HG02678 (cell line): ENCODE data around the gene NUP210.

ENCODE experiments used
- ATAC-seq: cut with Tn5 transposase; IDR thresholded peaks from one replicate; pipeline ENCODE4 v1.9.1; 2021; ENCODE audit warnings: mild to moderate bottlenecking, moderate library complexity; ENCODE audit not compliant: unreplicated experiment

NUP210 gene

GRCh38 chr3:13353506-13353905, 66.6 kb downstream of the NUP210 start:
- no peak for ATAC-seq

GRCh38 chr3:13352621-13353131, 67.4 kb downstream of the NUP210 start:
- no peak for ATAC-seq

GRCh38 chr3:13349823-13350222, 70.3 kb downstream of the NUP210 start:
- ATAC-seq = no peak

GRCh38 chr3:13348661-13349396, 71.3 kb downstream of the NUP210 start:
- no peak for ATAC-seq

GRCh38 chr3:13348100-13348499, 72.0 kb downstream of the NUP210 start:
- ATAC-seq = no peak

GRCh38 chr3:13347390-13347950, 72.7 kb downstream of the NUP210 start:
- ATAC-seq = no peak

GRCh38 chr3:13346481-13347389, 73.4 kb downstream of the NUP210 start:
- ATAC-seq = no peak

GRCh38 chr3:13345772-13346171, 74.3 kb downstream of the NUP210 start:
- no peak for ATAC-seq

- no peak for ATAC-seq
Measured at GRCh38 chr3:13345284-13345683, 74.8 kb downstream of the NUP210 start.

- ATAC-seq = no peak
Measured at GRCh38 chr3:13344663-13345062, 75.5 kb downstream of the NUP210 start.

- ATAC-seq = no peak
Measured at GRCh38 chr3:13343601-13344000, 76.5 kb downstream of the NUP210 start.

- ATAC-seq = no peak
Measured at GRCh38 chr3:13341229-13341905, 78.8 kb downstream of the NUP210 start.

- no peak for ATAC-seq
Measured at GRCh38 chr3:13339833-13340232, 80.3 kb downstream of the NUP210 start.

- no peak for ATAC-seq
Measured at GRCh38 chr3:13338996-13339395, 81.1 kb downstream of the NUP210 start.

- no peak for ATAC-seq
Measured at GRCh38 chr3:13338231-13338630, 81.9 kb downstream of the NUP210 start.

- no peak for ATAC-seq
Measured at GRCh38 chr3:13336592-13336991, 83.5 kb downstream of the NUP210 start.

- ATAC-seq = no peak
Measured at GRCh38 chr3:13335503-13335902, 84.6 kb downstream of the NUP210 start.

- ATAC-seq = no peak
Measured at GRCh38 chr3:13335059-13335458, 85.1 kb downstream of the NUP210 start.

- ATAC-seq = no peak
Measured at GRCh38 chr3:13333236-13333897, 86.8 kb downstream of the NUP210 start.

GRCh38 chr3:13332740-13333139, 87.4 kb downstream of the NUP210 start:
- ATAC-seq = no peak
